SKM-1 treated with dmso at 0.1 percent for 144 hours (cell line): ENCODE data around the gene MYG1.
"Not testable (repeated sequence)": the region's sequence is repeated elsewhere in the genome, so short reads cannot be mapped to it uniquely, and the experiment has no call there.

Experiments
- DNase-seq: peaks from one replicate; lab custom pipeline; 2025; ENCODE audit not compliant: unreplicated experiment; lab: John Stamatoyannopoulos, UW

MYG1 gene

GRCh38 chr12:53286448-53286847 is 13.0 kb upstream of the MYG1 start:
- DNase-seq, result no peak

DNA sequence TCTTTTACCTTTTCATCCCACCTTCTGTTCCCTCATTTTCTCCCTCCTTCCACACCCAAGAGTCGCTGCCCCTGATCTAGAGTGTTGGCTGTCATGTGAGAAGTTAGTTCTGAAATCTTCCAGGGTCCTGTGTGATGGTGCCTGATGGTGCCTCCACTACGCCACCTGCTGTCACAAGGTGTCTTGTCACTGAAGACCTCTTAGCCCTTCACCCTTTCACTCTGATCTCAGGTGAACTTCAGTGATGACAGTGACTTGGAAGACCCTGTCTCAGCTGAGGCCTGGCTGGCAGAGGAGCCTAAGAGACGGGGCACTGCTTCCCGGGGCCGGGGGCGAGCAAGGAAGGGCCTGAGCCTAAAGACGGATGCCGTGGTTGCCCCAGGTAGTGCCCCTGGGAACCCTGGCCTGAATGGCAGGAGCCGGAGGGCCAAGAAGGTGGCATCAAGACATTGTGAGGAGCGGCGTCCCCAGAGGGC is 11.7 kb upstream of the MYG1 start:
- peak; percentile 10 for DNase-seq

- no peak for DNase-seq
Measured at GRCh38 chr12:53288322-53288721, 11.2 kb upstream of the MYG1 start.

GRCh38 chr12:53289891-53290290 is 9.6 kb upstream of the MYG1 start:
- no peak for DNase-seq

DNA sequence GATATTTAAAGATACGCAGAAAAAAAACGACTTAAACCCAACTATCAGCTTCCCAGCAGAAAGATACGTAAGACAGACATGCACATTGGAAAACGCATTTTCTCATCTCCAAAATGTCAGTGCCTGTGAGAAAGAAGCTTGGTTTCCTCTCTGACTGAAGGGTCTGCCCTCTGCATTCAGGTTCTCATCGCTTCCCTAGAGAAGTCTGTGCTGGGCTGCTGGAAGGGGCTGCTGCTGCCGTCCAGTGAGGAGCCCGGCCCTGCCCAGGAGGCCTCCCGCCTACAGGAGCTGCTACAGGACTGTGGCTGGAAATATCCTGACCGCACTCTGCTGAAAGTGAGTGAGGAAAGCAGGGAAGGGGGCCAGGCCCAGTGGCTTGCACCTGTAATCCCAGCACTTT is 8.8 kb upstream of the MYG1 start:
- no peak for DNase-seq

GRCh38 chr12:53292426-53292825 is 7.1 kb upstream of the MYG1 start:
- no peak for DNase-seq

DNA sequence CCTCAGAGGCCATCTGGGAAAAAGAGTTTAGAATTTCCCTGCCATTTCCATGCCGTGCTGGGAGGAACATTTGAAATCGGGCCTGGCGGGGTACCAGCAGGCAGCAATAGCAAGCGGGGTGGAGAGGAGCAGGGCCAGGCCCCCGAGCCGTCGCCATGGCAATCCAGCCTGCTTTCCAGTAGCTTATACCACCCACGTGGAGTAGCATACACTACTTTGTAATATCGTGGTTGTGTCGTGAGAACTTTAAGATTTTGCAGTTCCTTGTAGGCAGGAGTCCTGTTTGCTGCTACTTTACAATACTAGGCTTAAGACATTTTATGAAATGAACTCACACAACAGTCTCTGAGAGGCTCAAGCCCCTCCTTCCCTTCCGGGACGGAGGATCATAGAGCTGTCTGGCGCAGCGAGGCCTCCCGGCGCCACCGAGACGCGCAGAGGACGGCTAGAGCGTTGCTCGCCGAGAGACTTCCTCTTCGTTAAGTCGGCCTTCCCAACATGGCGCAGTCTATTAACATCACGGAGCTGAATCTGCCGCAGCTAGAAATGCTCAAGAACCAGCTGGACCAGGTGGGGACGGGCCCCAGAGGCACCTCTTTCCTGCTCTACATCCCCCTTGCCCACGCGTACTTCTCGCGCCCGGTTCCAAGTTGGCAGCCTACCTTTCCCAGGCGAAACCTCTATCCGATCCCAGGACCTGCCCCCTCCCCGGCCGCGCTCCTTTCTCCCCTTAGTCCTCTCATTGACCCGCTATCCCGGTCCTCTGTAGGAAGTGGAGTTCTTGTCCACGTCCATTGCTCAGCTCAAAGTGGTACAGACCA is 4.2 kb upstream of the MYG1 start, which contains the start of gene PFDN5:
Gene PFDN5, plus strand, starts transcription at position 473 of the 821 bp plus-strand sequence. Its CDS starts 26 bp downstream, at position 499.
- DNase-seq, result peak; percentile 40

- DNase-seq, result no peak
Measured at GRCh38 chr12:53295891-53296219, 3.6 kb upstream of the MYG1 start.

DNA sequence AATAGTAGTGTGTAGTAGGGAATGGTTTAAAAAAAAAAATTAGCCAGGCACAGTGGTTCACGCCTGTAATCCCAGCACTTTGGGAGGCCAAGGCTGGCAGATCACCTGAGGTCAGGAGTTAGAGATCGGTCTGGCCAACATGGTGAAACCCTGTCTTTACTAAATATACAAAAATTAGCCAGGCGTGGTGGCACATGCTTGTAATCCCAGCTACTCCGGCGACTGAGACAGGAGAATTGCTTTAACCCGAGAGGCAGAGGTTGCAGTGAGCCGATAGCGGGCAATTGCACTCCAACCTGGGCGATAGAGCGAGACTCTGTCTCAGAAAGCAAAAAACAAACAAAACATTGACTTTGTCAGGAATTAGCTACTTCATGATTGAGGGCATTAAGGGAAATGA is 2.4 kb upstream of the MYG1 start:
- DNase-seq, result not testable (repeated sequence)

- no peak for DNase-seq
Measured at GRCh38 chr12:53298164-53298563, 1.3 kb upstream of the MYG1 start.

DNA sequence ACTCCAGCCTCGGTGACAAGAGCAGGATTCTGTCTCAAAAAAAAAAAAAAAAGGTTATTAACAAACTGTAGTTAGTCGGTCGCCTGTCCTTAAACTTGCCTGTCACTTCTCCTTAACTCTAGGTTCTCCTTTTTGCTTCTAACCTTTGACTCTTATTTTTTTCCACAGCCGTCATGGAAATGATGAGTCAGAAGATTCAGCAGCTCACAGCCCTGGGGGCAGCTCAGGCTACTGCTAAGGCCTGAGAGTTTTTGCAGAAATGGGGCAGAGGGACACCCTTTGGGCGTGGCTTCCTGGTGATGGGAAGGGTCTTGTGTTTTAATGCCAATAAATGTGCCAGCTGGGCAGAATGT is 418 bp upstream of the MYG1 start:
- peak; percentile 59 for DNase-seq

DNA sequence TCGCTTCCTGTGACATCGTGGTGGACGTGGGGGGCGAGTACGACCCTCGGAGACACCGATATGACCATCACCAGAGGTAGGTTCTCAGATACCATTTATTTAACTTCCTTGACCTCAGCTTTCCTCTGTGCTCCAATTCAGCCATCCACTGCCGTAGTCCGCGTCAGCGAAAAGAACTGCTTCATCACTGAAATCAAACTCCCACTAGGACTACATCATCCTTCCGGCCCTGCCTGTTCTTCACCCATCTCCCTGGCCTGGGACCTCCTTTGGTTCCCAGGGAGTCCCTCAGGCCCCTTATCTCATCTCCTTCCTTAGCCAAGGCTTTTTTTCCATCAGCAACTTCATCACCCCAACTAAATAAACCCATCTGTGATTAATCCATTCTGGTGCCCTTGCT is 692 bp downstream of the MYG1 start:
- DNase-seq, result no peak

DNA sequence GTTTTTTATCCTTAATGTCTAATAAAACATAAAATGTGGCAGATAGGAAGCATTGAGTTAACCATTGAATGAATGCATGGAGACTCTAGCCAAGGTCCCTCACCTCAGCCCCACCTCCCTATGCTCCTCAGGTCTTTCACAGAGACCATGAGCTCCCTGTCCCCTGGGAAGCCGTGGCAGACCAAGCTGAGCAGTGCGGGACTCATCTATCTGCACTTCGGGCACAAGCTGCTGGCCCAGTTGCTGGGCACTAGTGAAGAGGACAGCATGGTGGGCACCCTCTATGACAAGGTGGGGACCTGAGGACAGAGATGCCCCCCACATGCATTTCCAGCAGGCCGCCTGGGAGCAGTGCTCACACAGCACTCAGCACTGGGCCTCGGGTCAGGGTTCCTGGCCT is 3.4 kb downstream of the MYG1 start:
- DNase-seq, result no peak

DNA sequence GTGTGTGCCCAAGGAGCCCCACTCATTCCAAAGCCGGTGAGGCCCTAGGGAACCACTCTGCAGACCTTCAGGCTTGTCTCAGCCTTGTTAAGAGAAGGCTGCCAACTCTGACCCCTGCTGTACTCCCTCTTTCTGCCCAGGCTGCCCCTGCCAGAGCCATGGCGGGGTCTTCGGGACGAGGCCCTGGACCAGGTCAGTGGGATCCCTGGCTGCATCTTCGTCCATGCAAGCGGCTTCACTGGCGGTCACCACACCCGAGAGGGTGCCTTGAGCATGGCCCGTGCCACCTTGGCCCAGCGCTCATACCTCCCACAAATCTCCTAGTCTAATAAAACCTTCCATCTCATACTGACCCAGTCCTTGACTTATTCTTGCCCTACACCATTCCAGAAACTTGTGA is 7.3 kb downstream of the MYG1 start:
- DNase-seq, result no peak

- DNase-seq, result no peak
Measured at GRCh38 chr12:53308276-53308675, 8.8 kb downstream of the MYG1 start.

- DNase-seq, result no peak
Measured at GRCh38 chr12:53313996-53314395, 14.5 kb downstream of the MYG1 start.

DNA sequence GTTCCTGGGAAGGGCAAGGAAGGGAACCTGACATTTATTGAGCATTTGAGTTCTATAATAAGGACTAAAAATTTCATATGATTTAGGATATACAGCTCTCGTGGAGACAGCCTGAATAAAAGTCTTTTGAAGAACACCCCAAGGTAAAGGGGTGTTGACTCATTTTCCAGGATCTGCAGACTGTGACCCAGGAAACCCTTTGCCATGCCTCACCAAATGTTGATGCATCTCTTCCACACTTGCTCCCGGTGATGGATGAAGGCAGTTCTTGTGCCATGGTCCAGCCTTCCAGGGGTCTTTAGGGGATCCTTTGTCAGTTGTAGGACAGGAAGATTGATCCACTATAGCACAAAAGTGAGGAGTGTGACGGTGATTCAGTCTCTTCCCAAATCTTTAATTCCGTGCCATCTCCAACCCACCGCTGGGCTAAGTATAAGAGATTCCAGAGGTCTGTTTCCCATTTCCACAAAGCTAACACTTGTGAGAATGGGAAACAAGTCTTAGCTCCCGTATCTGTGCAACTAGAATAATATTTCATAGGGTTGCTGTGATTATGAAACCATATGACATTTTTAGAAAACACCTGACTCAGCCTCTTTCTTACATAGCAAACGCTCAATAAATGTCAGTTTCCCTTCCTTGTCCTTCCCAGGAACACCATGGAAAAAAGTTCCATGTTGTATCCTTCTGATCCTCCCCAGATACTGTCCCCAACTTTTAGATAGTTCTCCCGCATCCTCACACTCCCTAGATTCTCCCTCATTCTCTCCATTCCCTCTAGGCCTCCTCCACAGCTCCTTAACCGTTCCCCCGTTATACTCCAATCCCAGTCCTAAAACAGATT is 21.1 kb downstream of the MYG1 start:
- DNase-seq, result no peak

DNA sequence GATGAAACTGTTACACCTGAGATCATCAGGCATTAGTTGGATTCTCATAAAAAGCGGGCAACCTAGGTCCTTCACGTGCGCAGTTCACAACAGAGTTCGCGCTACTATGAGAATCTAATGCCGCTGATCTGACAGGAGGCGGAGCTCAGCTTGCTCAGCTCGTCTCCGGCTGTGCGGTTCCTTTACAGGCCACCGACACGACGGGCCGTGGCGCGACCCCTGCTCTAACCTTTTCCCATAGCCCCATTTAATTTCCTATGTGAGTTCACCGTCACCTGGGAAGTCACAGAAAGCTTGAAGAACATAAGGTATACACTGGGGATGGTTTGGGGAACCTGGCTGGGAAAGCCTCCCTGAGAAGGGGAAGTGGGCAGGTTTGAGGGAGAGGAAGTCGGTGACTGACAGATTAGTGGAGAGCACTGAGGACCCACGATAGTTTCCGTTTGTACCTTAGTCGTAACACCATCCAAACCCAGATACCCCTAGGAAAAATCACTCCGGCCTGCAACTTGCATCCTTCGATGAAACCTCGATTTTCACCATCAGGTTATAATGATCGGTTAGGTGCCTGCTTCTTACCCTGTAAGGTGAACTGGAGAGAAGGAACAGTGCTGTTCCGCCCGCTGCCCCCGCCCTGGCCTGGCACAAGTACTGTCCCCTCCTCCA is 24.8 kb downstream of the MYG1 start:
- peak; percentile 40 for DNase-seq

DNA sequence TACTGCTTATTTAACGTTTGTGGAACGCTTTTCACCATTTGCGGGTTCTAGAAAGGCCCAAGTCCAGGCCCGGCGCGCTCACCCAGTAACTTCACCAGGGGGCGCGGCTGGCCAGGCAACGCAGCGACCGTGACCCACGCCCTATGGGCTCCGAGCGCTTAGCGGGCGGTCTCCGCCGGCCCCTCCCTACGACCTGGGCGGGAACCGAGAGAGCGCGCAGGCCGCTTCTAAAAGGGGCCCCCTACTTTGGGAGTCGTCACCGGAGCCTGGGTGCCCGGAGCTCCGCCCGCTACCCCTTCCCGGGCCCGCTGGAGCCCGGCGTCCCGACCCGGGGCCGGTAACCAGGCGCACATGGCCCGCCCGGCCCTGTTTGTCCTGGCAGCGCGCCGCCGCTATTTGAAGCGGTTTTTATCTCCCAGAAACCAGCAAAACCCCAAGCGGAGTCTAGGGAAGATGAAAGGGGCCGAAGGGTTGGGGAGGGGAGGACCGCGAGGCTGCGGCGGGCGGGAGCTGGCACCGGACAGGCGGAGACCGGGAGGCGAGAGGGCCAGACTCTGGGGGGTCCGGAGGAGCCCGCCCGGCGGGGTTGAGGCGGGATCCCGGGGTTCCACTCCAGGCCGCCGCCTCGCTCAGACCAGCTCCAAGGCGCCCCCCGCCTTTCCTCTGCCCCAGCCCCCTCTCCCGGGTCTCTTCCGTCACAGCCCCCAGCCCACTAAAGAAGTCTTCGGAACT is 25.4 kb downstream of the MYG1 start:
- DNase-seq, result peak; percentile 42

- no peak for DNase-seq
Measured at GRCh38 chr12:53325511-53326061, 26.1 kb downstream of the MYG1 start.
